ENCODE results near the gene SAMD11. TPM values are rescaled to one million over a fixed set of nuclear protein-coding genes. Genes with fewer than 3 reads are reported as not detected.
"Not testable (repeated sequence)": the region's sequence is repeated elsewhere in the genome, so short reads cannot be mapped to it uniquely, and the experiment has no call there.

The SAMD11 gene
- polyA plus RNA-seq, 2 of the 4 experiments (the other 2 are of a cell fraction) = 22.4 to 52.8 TPM

DNA sequence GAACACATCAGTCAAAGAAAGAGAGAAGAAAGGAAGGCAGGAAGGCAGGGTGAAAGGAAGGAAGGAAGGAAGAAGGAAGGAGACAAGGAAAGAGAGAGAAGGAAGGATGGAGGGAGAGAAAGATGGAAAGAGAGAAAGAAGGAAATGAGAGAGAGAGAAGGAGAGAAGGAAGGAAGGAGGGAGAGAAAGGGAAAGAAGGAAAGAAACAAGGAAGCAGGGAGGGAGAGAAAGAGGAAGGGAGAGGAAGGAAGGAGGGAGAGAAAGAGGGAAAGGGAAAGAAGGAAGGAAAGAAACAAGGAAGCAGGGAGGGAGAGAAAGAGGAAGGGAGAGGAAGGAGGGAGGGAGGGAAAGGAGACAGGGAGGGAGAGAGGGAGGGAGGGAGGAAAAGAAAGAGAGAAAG lies 35.4 kb upstream of the SAMD11 start:
- no peaks in the 10 kb centered on the region for H3K9me3 ChIP-seq
- H3K4me3 ChIP-seq = no peak overlapping the region
- H3K4me2 ChIP-seq = no peak overlapping the region
- ChIA-PET POLR2A (no interaction called here), CTCF (interaction anchor here (1.2 kb wide), 1 partner anchor 19 kb away, joined by 3 read pairs; no protein-coding TSS in a partner anchor)
- ATAC-seq = no peak
- TF ChIP-seq KDM1A (IDR thresholded peaks at IDR 0.05; ENCODE audit: low read depth) (no peak), SMC3 (IDR thresholded peaks at IDR 0.05) (no peak)
- no peaks in the 10 kb centered on the region for H3K4me1 ChIP-seq
- H3K27ac ChIP-seq = no peak overlapping the region
- FAIRE-seq = no peak
- no peak for DNase-seq (ENCODE audit: low read depth in 1 of 2, low spot score in 1 of 2)

DNA sequence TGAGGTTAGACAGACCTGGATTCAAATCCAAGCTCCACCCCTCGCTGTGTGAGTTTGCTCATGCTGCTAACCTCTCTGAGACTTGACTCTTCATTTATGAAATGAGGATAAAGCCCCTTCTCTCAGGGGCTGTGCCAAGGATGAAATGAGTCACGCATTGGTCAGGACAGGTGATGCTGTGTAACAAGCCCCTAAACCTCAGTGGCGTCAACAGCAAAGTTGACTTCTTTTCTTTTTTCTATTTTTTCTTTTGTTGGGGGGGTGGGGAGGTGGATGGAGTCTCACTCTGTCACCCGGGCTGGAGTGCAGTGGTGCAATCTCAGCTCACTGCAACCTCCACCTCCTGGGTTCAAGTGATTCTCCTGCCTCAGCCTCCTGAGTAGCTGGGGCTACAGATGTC lies 33.9 kb upstream of the SAMD11 start:
- POLR2A ChIA-PET; FAIRE-seq; H3K4me3 ChIP-seq; CTCF ChIA-PET; H3K4me2 ChIP-seq; H3K9me3 ChIP-seq; ATAC-seq; H3K27ac ChIP-seq; H3K4me1 ChIP-seq; DNase-seq (ENCODE audit: low read depth in 1 of 2, low spot score in 1 of 2): not testable (repeated sequence)
- 36% methylated on average over 4 of the region's 4 CpGs for WGBS (ENCODE audit: missing lambda C conversion rate)

DNA sequence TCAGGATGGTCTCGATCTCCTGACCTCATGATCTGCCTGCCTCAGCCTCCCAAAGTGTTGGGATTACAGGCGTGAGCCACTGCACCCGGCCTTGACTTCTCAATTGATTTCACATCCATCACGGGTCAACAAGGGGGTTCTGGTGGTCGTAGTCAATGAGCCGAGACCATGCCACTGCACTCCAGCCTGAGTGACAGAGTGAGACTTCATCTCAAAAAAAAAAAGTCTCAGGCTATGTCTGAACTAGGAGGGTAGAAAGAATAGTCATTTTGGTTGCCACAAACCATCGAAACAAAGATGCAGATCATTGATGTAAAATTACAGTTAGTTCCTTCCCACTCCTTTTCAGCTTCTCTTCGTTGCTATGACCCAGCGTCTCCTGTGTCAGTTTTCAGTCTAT lies 33.5 kb upstream of the SAMD11 start:
- H3K27ac ChIP-seq, POLR2A ChIA-PET: not testable (repeated sequence)

DNA sequence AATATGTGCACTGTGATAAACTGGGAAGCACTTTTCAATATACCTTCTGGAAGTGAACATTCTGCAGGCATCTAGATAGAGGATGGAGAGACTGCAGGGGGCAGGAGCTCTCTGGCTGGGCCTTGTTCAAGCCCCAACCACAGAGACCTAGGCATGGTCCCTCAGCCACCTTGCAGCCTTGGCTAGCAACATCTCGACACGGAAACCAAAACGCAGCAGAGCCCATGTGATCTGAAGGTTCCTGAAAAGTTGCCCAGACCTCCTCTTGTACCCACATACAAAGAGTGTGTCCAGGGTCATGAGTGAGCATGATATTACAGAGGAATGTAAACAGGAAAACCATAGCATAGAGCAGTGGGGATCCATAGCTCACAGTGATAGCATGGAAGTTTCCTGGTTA lies 33.1 kb upstream of the SAMD11 start:
- H3K4me2 ChIP-seq = no peak overlapping the region
- ChIA-PET CTCF (no interaction called here), POLR2A (no interaction called here)
- H3K4me3 ChIP-seq = no peak overlapping the region
- FAIRE-seq = no peak
- no peaks in the 10 kb centered on the region for H3K4me1 ChIP-seq
- ATAC-seq = no peak
- no peak for DNase-seq (ENCODE audit: low read depth in 1 of 2, low spot score in 1 of 2)
- 65% methylated on average over 2 of the region's 3 CpGs for WGBS (ENCODE audit: missing lambda C conversion rate)
- no peak overlapping the region for H3K27ac ChIP-seq
- TF ChIP-seq BHLHE40 (IDR thresholded peaks at IDR 0.05; ENCODE audit: low read depth, low read length) (no peak), FOXS1 (CRISPR knock-in tag; IDR thresholded peaks at IDR 0.05) (no peak)
- no peaks in the 10 kb centered on the region for H3K9me3 ChIP-seq

More for the DNA sequence above, 33.5 kb upstream of the SAMD11 start:
- CTCF ChIA-PET; H3K4me1 ChIP-seq; H3K4me3 ChIP-seq; H3K4me2 ChIP-seq; FAIRE-seq; DNase-seq (ENCODE audit: low read depth in 1 of 2, low spot score in 1 of 2); H3K9me3 ChIP-seq; ATAC-seq: not testable (repeated sequence)
- 50% methylated on average over 8 of the region's 9 CpGs for WGBS (ENCODE audit: missing lambda C conversion rate)

DNA sequence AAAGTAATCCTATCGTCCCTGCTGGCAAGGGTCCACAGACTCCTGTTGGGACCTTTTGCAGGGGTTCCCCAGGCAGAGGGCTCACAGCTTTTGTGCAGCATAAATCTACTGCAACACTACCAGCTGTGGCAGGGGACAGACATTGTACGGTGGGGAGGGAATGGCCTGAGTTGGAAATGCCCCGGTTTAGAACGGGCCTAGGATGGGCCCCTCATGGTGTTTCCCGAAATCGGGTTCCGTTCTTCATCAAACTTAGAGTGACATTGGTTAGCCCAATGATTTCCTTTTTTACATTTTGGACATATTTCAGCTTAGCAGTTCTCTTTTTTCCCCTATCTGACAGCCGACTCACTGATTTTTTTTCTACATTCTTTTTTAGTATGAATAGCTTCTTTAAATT lies 26.5 kb upstream of the SAMD11 start:
- Histone ChIP-seq H3K4me1 (no peaks in the 10 kb centered on the region), H3K27ac (no peak overlapping the region), H3K9me3 (no peaks in the 10 kb centered on the region), H3K4me3 (no peak overlapping the region), H3K4me2 (no peak overlapping the region)
- POLR2A ChIA-PET = no interaction called here
- FAIRE-seq = no peak
- ATAC-seq = no peak
- no peak for DNase-seq (ENCODE audit: low read depth in 1 of 2, low spot score in 1 of 2)
- WGBS (ENCODE audit: missing lambda C conversion rate) = 46% methylated on average over 8 of the region's 8 CpGs
- TF ChIP-seq, protein P1, sequence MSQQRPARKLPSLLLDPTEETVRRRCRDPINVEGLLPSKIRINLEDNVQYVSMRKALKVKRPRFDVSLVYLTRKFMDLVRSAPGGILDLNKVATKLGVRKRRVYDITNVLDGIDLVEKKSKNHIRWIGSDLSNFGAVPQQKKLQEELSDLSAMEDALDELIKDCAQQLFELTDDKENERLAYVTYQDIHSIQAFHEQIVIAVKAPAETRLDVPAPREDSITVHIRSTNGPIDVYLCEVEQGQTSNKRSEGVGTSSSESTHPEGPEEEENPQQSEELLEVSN (IDR thresholded peaks at IDR 0.05; ENCODE audit: borderline replicate concordance, low read depth) = no peak
- no peak for TF ChIP-seq CBX8 (IDR thresholded peaks at IDR 0.05)
- TF ChIP-seq FOXS1 (CRISPR knock-in tag; IDR thresholded peaks at IDR 0.05) = no peak
- no peak for TF ChIP-seq RARB (CRISPR knock-in tag; IDR thresholded peaks at IDR 0.05)
- TF ChIP-seq KDM5A (IDR thresholded peaks at IDR 0.05) = no peak
- TF ChIP-seq, protein P2, sequence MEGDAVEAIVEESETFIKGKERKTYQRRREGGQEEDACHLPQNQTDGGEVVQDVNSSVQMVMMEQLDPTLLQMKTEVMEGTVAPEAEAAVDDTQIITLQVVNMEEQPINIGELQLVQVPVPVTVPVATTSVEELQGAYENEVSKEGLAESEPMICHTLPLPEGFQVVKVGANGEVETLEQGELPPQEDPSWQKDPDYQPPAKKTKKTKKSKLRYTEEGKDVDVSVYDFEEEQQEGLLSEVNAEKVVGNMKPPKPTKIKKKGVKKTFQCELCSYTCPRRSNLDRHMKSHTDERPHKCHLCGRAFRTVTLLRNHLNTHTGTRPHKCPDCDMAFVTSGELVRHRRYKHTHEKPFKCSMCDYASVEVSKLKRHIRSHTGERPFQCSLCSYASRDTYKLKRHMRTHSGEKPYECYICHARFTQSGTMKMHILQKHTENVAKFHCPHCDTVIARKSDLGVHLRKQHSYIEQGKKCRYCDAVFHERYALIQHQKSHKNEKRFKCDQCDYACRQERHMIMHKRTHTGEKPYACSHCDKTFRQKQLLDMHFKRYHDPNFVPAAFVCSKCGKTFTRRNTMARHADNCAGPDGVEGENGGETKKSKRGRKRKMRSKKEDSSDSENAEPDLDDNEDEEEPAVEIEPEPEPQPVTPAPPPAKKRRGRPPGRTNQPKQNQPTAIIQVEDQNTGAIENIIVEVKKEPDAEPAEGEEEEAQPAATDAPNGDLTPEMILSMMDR (IDR thresholded peaks at IDR 0.05) = no peak
- no peak for TF ChIP-seq SMC3 (IDR thresholded peaks at IDR 0.05)
- TF ChIP-seq RCOR1 (IDR thresholded peaks at IDR 0.05; ENCODE audit: low read depth, low read length) = no peak
- TF ChIP-seq KDM1A (IDR thresholded peaks at IDR 0.05; ENCODE audit: low read depth) = no peak
- TF ChIP-seq CHD2 (IDR thresholded peaks at IDR 0.05; ENCODE audit: low read length, partially characterized antibody) = no peak
- CTCF ChIA-PET = interaction anchor here (0.6 kb wide), 1 partner anchor 118 kb away, joined by 3 read pairs; no protein-coding TSS in a partner anchor

DNA sequence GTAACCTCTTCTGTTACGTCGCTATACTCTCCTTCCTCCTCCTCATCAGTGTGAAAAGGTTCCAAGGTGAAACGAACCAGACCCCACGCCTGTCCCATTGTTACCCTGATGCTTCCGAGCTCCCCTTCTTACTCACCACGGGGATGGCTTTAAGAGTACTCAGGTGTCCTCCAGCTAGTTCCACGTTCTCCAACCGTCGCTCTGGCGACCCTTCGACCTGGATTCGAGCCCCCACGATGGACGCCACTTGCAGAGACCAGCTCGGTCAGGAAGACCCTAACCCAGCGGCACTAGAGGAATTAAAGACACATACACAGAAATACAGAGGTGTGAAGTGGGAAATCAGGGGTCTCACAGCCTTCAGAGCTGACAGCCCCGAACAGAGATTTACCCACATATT lies 25.8 kb upstream of the SAMD11 start:
- CTCF ChIA-PET = interaction anchor here (1.1 kb wide), 1 partner anchor 28 kb away, joined by 3 read pairs; no protein-coding TSS in a partner anchor
- DNase-seq (ENCODE audit: low read depth in 1 of 2, low spot score in 1 of 2); H3K4me3 ChIP-seq; FAIRE-seq; H3K4me2 ChIP-seq; H3K27ac ChIP-seq; H3K4me1 ChIP-seq; POLR2A ChIA-PET; H3K9me3 ChIP-seq; ATAC-seq: not testable (repeated sequence)
- 49% methylated on average over 17 of the region's 17 CpGs for WGBS (ENCODE audit: missing lambda C conversion rate)
